ENCODE measurements around the gene CDC42BPB.

Gene CDC42BPB

DNA sequence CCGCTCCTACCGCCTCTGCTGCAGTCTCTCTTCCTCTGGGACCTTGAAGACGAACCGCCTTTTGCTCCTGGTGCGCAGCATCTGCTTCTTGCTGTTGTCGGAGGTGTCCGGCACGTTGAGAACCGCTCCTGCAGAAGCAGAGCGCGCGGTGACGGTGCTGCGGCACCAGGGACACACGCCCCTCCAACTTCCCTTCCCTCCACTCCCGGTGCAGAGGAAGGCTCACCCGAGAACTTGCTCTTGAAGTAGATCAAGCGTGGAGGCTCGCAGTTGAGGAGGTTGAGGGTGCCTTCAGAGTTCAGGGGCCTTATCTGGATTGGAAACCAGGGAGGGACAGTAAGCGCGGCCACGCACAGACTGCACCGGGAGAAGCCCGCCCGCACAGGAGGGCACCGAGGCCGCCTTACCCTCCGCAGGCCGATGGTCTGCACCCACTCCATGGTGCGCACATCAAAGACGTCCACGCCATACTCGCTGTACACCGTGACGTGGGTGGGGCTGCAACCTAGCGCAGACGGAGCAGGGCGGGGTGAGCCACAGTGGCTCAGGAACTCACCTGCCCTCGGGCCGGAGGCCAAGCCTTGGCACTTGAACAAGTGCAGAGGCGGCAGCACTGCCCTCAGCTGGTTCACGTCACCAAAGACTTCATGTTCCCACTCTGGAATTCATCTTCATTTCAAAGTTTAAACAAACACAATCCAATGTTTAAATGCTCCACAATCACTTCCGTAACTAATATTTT is 117.4 kb downstream of the CDC42BPB start:
- ATAC-seq (no peak), DNase-seq (ENCODE audit: low spot score in 2 of 2) (no peak)
- Mint-ChIP-seq H3K36me3 (no peaks in the 10 kb centered on the region), H3K9me3 (no peaks in the 10 kb centered on the region), H3K4me1 (no peaks in the 10 kb centered on the region), H3K4me3 (no peak overlapping the region), H3K27ac (no peak overlapping the region)

DNA sequence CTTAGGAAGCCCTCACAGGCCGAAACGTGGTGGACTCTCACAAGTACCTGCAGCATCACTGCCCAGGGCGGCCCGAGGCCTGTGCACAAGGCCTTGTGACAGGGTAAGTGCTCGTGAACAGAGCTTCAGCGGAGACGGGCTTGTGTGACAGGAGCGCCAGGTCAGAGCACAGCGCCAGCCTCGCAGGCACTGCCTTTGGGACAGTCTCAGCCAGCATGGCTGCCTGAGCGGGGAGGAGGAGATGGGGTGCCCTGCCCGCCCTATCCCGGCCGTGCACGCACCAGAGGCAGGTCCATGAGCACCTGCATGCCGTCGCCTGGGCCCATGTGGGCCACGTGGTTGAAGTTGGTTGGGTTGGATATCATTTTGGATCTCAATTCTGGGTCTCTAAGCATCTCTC is 118.0 kb downstream of the CDC42BPB start:
- Mint-ChIP-seq H3K4me1 (no peaks in the 10 kb centered on the region), H3K27ac (no peak overlapping the region), H3K9me3 (no peaks in the 10 kb centered on the region), H3K4me3 (no peak overlapping the region), H3K36me3 (no peaks in the 10 kb centered on the region)
- ATAC-seq: no peak
- no peak for DNase-seq (ENCODE audit: low spot score in 2 of 2)

DNA sequence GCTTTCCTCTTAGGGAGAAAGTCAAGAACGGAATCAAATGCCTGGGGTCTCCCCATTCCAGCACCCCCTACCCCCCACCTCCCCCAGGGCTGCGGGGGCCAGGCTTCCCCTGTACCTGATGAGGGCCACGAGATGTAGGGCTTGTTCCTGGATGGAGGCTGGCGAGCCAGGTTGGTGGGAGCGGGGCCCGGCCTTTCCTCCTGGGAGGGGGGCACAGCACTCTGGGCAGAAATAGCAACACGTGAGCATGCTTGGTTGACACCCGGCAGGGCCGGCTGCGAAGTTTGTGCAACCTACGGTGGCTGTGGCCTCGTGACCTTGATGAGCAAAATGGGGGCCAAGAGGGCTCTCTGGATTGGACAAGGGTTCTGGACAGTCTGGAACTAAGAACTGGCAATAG is 119.2 kb downstream of the CDC42BPB start:
- Mint-ChIP-seq H3K36me3 (no peaks in the 10 kb centered on the region), H3K4me1 (no peaks in the 10 kb centered on the region), H3K9me3 (no peaks in the 10 kb centered on the region), H3K27ac (no peak overlapping the region), H3K4me3 (no peak overlapping the region)
- no peak for ATAC-seq
- DNase-seq (ENCODE audit: low spot score in 2 of 2): no peak

DNA sequence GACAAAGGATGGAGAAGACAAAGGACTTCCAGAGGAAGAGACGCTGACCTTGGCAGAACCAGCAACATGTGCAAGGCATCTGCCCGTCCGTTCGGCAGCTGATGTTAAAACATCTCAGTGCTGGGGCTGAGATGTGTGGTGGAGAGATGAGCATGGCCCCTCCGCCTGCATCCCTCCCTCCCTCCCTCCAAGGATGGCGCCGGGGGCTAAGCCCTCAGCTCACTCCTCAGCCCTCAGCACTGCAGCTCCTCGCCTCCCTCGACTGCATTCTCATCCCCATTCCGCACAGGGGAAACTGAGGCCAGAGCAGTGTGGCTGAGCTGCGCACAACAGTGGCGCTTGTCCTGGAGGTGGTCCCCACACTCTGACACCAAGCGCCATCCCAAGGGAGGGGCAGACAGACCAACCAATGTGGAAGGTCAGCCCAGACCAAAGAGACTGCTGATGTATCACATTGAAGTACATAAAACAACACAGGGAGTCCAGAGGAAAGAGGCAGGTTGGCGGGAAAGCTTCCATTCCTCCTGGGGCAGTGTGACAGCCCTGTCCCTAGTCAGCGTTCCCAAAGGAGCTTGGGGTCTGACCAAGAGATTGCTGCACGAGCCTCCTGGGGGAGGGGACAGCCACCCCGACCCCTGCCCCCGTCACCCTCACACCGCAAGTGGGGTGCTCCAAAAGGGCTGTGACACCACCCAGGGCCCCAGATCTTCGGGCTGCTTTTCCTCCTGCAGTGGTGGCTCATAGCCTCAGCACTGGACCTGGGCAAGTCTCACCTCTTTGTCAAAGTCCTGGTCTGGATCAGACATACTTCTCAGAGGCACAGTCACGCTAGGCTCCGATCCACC is 119.8 kb downstream of the CDC42BPB start:
- DNase-seq (ENCODE audit: low spot score in 2 of 2): no peak
- no peak for ATAC-seq
- no peaks in the 10 kb centered on the region for H3K9me3 Mint-ChIP-seq
- no peaks in the 10 kb centered on the region for H3K4me1 Mint-ChIP-seq
- H3K36me3 Mint-ChIP-seq: no peaks in the 10 kb centered on the region
- no peak overlapping the region for H3K27ac Mint-ChIP-seq
- H3K4me3 Mint-ChIP-seq: no peak overlapping the region

DNA sequence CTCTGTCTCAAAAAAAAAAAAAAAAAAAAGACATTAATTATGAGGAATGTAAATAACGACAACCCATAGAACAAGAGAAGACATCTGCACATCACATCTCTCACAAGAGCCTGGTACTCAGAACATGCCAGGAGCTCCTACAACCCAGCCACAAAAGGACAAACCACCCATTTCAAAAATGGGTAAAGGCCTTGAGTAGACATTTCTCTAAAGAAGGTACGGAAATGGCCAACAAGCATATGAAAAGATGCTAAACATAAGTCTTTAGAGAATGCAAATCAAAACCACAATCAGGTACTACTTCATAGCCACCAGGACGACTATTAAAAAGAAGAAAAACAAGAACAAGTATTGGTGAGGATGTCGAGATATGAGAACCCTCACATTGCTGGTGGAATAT is 121.6 kb downstream of the CDC42BPB start:
- DNase-seq (ENCODE audit: low spot score in 2 of 2): no peak
- Mint-ChIP-seq H3K4me1 (no peaks in the 10 kb centered on the region), H3K27ac (no peak overlapping the region), H3K9me3 (no peaks in the 10 kb centered on the region), H3K4me3 (no peak overlapping the region), H3K36me3 (no peaks in the 10 kb centered on the region)
- ATAC-seq: no peak

DNA sequence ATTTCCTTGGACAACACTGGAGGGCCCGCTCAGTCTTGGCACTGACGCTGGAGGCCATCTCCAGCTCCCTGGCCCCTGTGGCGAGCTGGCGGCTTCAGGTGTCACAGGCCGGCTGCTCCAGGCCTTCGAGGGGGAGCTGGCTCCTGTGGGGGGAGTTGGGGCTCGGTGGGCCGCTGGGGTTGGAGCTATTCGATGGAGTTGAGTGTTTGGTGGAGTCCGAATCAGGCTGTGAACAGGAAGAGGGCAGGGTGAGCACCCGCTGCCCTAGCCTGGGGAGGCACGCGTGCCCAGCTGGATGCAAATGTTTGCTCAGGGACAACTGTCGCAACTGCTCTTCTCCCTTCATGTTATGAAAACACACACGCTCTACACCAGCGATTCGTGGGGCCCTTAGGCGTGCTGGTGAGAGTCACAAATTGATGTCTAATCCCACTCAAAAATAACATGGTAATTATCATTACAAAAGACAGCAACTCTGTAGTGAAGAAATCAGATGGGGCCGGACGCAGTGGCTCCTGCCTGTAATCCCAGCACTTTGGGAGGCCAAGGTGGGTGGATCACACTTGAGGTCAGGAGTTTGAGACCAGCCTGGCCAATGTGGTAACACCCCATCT is 123.6 kb downstream of the CDC42BPB start:
- Mint-ChIP-seq H3K36me3 (no peaks in the 10 kb centered on the region), H3K27ac (no peak overlapping the region)

DNA sequence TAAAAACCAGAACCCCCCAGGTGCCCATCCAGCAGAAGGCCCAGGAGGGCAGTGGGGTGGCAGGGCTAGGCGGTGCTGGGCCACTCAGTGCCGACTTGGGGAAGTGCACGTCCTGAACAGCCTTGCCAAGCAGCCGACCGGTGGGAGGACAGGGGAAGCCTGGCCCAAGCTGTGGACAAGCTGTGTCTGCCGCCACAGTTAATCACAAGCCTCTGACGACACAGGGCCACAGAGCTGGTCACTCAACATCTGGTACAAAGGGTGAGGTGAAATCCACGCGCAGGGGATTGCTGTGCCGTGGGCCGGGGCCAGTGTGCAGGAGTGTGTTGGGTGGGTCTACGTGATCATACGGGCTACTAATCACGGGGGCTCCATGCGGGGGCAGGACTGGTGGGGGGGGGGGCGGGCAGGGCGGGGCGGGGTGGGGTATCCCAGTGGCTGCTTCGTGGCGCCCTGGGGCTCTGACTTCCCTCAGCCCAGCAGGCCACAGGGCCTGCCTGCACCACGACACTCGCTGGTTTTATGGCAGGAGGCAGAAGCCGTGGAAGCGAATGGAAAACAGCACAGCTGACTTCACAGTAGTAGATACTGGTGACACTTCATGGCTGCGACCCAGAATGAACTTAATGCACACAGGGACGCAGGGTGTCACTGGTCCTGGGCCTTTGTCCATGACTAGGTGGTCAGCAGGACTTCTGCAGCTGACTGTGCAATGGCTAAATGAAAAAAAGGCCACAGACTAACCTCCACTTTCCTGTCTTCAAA is 124.7 kb downstream of the CDC42BPB start:
- H3K4me1 Mint-ChIP-seq: no peaks in the 10 kb centered on the region
- no peak overlapping the region for H3K27ac Mint-ChIP-seq
- no peaks in the 10 kb centered on the region for H3K36me3 Mint-ChIP-seq
- no peaks in the 10 kb centered on the region for H3K9me3 Mint-ChIP-seq
- no peak for ATAC-seq
- no peak overlapping the region for H3K4me3 Mint-ChIP-seq
- DNase-seq (ENCODE audit: low spot score in 2 of 2): no peak

More for the DNA sequence above, 123.6 kb downstream of the CDC42BPB start:
- DNase-seq (ENCODE audit: low spot score in 2 of 2) (no peak), ATAC-seq (no peak)
- Mint-ChIP-seq H3K4me1 (no peaks in the 10 kb centered on the region), H3K4me3 (no peak overlapping the region), H3K9me3 (no peaks in the 10 kb centered on the region)

DNA sequence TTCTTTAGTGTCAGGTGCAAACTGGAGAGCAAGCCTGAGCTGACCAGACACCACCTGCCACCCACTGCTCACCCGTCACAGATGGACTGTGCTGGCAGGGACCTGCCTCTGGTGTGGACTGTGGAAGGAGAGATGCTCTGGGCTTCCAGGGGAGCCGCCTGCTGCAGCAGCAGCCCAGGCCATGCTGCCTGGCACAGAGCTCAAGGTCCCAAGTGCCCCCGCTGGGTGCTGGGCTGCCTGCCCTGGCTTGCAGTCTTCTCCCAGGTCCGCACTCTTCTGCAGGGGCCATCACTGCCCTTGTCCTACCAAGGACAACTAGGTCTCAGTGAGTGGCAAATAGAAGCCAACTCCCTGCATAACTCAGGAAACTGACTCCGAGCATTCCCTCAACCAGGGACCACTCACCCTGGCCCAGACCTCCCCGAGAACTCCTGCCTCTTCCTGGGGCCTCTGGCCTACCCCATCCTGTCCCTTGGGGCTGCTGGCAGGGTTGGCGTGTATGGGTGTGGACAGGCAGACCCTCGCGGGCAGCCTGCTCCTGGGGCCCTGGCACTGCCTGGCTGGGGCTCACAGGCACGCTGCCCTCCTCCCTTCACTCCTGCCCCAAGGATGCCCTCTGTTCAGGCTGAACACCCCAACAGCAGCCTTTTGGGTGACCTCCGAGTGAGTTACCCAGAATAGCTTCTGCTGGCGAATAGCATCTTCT is 125.6 kb downstream of the CDC42BPB start:
- Mint-ChIP-seq H3K36me3 (no peaks in the 10 kb centered on the region), H3K4me3 (no peak overlapping the region)

DNA sequence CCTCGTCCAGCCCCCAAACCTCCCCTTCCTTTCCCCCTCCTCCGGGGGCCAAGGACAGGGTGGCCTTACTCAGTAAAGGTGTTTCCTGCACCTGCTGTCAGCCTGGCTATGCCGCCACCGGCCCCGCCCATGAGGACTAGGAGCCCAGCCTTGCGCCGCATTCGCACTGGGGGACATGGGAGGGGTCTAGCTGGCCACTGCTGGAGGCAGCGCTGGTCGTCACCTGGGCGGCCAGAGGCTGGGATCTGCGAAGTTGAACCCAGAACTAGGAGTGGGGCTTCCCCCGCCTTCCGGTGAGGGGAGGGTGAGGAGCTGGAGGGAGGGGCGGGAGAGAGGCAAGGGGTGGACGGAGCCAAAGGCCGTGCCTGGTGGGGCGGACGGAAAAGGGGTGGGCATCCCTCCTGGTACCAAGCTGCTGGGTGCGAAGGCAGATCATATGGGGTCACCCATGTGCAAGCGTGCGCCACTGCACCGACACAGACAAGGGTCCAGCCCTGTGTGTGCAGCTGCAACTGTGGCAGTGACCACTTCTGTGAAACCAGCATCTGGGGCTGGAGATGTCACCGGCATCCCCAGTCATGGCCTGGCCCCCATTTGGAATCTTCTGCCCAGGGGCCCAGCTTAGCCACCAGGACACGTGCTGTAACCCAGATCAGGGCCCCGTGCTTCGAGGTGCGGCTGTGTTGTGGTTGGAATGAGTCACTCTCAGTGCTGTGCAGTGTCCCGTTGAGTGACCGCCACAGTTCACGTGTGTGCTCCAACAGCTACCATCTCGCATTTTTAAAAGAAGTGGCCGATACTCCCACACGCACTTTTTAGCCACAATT is 126.4 kb downstream of the CDC42BPB start:
- no peak overlapping the region for H3K27ac Mint-ChIP-seq
- H3K4me3 Mint-ChIP-seq: no peak overlapping the region
- ATAC-seq: no peak
- H3K9me3 Mint-ChIP-seq: no peaks in the 10 kb centered on the region
- H3K4me1 Mint-ChIP-seq: peaks cover 2% of the 10 kb centered on the region
- DNase-seq (ENCODE audit: low spot score in 2 of 2): no peak
- H3K36me3 Mint-ChIP-seq: no peaks in the 10 kb centered on the region

More for the DNA sequence above, 125.6 kb downstream of the CDC42BPB start:
- ATAC-seq (no peak), DNase-seq (ENCODE audit: low spot score in 2 of 2) (no peak)
- no peak overlapping the region for H3K27ac Mint-ChIP-seq
- no peaks in the 10 kb centered on the region for H3K9me3 Mint-ChIP-seq
- H3K4me1 Mint-ChIP-seq: no peaks in the 10 kb centered on the region

DNA sequence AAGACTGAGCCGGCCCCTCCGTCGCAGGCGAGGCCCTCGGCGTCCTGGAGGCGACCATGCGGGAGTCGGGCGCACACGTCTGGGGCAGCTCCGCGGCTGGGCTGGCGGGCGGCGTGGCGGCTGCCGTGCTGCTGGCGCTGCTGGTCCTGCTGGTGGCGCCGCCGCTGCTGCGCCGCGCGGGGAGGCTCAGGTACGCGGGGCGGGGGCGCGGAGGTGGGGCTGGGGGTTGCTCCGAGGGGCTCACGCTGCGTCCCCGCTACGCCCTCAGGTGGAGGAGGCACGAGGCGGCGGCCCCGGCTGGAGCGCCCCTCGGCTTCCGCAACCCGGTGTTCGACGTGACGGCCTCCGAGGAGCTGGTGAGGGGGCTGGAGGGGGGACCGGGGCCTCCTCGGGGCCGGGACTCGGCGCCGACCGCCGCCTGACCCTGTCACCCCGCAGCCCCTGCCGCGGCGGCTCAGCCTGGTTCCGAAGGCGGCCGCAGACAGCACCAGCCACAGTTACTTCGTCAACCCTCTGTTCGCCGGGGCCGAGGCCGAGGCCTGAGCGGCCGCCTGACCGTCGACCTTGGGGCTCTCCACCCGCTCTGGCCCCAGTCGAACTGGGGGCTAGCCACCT is 127.1 kb downstream of the CDC42BPB start:
- ATAC-seq (no peak), DNase-seq (ENCODE audit: low spot score in 2 of 2) (no peak)
- Mint-ChIP-seq H3K4me3 (peak overlapping the region; percentile 53), H3K36me3 (no peaks in the 10 kb centered on the region), H3K27ac (no peak overlapping the region), H3K4me1 (peaks cover 6% of the 10 kb centered on the region), H3K9me3 (no peaks in the 10 kb centered on the region)

DNA sequence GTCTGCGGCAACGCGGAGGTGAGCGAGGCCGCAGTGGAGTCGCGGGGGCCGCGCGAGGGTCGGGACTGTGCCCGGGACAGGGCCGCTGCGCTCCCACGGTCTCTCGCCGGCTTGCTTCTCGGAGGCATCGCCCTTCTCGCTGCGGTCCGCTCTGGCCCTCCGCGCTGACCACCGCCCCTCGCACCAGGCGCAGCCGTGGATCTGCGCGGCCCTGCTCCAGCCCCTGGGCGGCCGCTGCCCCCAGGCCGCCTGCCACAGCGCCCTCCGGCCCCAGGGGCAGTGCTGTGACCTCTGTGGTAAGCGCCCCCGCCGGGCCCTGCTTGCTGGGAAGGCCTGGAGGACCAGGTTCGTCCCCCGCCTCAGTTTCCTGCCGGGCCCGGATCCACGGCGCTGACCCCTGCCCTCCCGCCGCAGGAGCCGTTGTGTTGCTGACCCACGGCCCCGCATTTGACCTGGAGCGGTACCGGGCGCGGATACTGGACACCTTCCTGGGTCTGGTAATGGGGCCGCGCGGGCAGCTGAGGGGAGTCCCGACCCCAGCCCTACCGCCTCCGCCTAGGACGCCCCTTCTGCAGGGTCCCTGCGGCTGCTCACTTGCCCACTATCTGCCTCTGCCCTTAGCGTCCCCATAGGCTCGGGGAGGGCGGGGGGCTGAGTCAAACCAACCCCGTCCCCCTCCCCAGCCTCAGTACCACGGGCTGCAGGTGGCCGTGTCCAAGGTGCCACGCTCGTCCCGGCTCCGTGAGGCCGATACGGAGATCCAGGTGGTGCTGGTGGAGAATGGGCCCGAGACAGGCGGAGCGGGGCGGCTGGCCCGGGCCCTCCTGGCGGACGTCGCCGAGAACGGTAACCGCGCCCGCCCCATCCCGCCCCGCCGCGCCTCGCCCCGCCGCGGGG is 127.9 kb downstream of the CDC42BPB start:
- ATAC-seq: no peak

DNA sequence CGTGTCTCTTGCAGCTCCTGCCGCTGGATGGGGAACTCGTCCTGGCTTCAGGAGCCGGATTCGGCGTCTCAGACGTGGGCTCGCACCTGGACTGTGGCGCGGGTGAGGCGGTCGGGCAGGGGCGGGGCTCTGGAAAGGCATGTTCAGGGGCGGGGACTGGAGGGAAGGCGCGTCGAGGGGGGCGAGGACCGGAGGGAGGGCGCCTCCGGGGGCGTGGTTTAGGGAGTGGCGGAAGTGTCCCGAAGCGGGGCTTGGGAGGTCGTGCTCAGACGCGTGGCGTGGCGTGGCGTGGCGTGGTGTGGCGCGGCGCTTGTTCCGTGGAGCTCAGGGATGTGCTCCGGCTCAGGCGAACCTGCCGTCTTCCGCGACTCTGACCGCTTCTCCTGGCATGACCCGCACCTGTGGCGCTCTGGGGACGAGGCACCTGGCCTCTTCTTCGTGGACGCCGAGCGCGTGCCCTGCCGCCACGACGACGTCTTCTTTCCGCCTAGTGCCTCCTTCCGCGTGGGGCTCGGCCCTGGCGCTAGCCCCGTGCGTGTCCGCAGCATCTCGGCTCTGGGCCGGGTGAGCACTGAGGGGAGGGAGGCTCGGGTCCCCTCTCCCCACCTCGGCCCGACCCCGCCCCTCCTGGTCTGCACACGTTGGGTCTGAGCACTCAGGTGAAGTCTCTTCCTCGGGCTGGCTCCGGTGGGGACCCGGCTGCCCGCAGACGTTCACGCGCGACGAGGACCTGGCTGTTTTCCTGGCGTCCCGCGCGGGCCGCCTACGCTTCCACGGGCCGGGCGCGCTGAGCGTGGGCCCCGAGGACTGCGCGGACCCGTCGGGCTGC is 128.7 kb downstream of the CDC42BPB start:
- ATAC-seq (peak; percentile 75), DNase-seq (ENCODE audit: low spot score in 2 of 2) (peak; percentile 46 to 66)
- H3K27ac Mint-ChIP-seq: no peak overlapping the region

More for the DNA sequence above, 127.9 kb downstream of the CDC42BPB start:
- peak overlapping the region; percentile 53 for H3K4me3 Mint-ChIP-seq
- no peaks in the 10 kb centered on the region for H3K36me3 Mint-ChIP-seq
- H3K27ac Mint-ChIP-seq: no peak overlapping the region
- no peak for DNase-seq (ENCODE audit: low spot score in 2 of 2)
- peaks cover 6% of the 10 kb centered on the region for H3K4me1 Mint-ChIP-seq
- no peaks in the 10 kb centered on the region for H3K9me3 Mint-ChIP-seq

More for the DNA sequence above, 128.7 kb downstream of the CDC42BPB start:
- Mint-ChIP-seq H3K4me3 (peak overlapping the region; percentile 53), H3K4me1 (peaks cover 6% of the 10 kb centered on the region), H3K36me3 (no peaks in the 10 kb centered on the region), H3K9me3 (no peaks in the 10 kb centered on the region)

All from stimulated activated effector memory CD8-positive, alpha-beta T cell treated with anti-CD3 and anti-CD28 coated beads, Interleukin-12 subunit alpha, Interleukin-12 subunit beta, amount 100 ng/mL, for 72 hours (primary cell).